ENCODE data around the gene TIMP4. TPM values are rescaled to one million over a fixed set of nuclear protein-coding genes. Genes with fewer than 3 reads are reported as not detected.

The TIMP4 gene
- polyA plus RNA-seq, 1 donor (not counting 4 experiments of a cell fraction or from before 2014, with no cell fraction given), result 0.07 TPM

DNA sequence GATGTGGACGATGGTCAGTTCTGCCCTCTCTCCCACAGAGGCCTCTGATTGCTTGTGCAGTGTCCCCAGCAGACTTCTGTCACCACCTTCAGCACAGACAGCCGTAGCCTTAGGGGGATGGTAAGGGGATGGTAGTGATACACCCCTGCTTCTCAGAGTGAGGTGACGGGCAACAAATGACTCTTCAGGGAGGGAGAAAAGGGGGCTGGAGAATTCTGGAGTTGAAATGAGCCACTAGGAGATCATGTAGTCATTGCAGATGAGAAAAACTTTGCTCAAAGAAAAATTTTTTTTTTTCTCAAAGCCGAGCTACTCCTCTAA, 29.6 kb upstream of the TIMP4 start:
- DNase-seq (ENCODE audit: low read depth, low spot score), result no peak
- Histone ChIP-seq H3K79me2 (ENCODE audit: control insufficient read depth, insufficient read depth, low read length) (no peaks in the 10 kb centered on the region), H2AFZ (ENCODE audit: control insufficient read depth, low read length) (no peak overlapping the region), H3K4me2 (ENCODE audit: control insufficient read depth, extremely low read depth, insufficient read depth, low read depth, low read length) (peak overlapping the region; percentile 33), H3K27me3 (ENCODE audit: control insufficient read depth, extremely low read depth, insufficient read depth, low read length) (no peaks in the 10 kb centered on the region), H3K9ac (ENCODE audit: control insufficient read depth, extremely low read depth, insufficient read depth, low read length) (no peak overlapping the region), H4K20me1 (ENCODE audit: control insufficient read depth, extremely low read depth, insufficient read depth, low read length) (no peaks in the 10 kb centered on the region), H3K9me1 (ENCODE audit: control insufficient read depth, extremely low read depth, insufficient read depth, low read length) (no peaks in the 10 kb centered on the region), H3K4me3 (ENCODE audit: control insufficient read depth in 2 of 3, extremely low read depth in 1 of 3, insufficient read depth in 2 of 3, low read depth in 1 of 3, low read length in 3 of 3) (no peak overlapping the region), H3K36me3 (ENCODE audit: control insufficient read depth in 2 of 2, extremely low read depth in 1 of 2, insufficient read depth in 2 of 2, low read length in 2 of 2) (no peaks in the 10 kb centered on the region), H3K9me3 (ENCODE audit: control insufficient read depth, low read depth, low read length) (no peaks in the 10 kb centered on the region), H3K27ac (ENCODE audit: control insufficient read depth, insufficient read depth, low read length) (no peak overlapping the region), H3K4me1 (ENCODE audit: control insufficient read depth, extremely low read depth, insufficient read depth, low read length) (peaks cover 26% of the 10 kb centered on the region)
- dilution Hi-C loops (cut with MboI; ENCODE audit: extremely low pct_ligation_motif_present, low sequenced_read_pairs), result no loop called here
- no peak for TF ChIP-seq EZH2 (IDR thresholded peaks at IDR 0.05; ENCODE audit: low read length)
- TF ChIP-seq CTCF (optimal IDR thresholded peaks at IDR 0.05 in 1 of 3, IDR thresholded peaks at IDR 0.05 in 1 of 3, conservative IDR thresholded peaks at IDR 0.05 in 1 of 3; ENCODE audit: extremely low read depth in 1 of 3, insufficient read depth in 2 of 3, low read length in 3 of 3), result no peak
- no peak for FAIRE-seq

- no peaks in the 10 kb centered on the region for H3K9me1 ChIP-seq (ENCODE audit: control insufficient read depth, extremely low read depth, insufficient read depth, low read length)
- FAIRE-seq (no peak), DNase-seq (ENCODE audit: low read depth, low spot score) (no peak)
- H3K36me3 ChIP-seq (ENCODE audit: control insufficient read depth in 2 of 2, extremely low read depth in 1 of 2, insufficient read depth in 2 of 2, low read length in 2 of 2), result no peaks in the 10 kb centered on the region
- H4K20me1 ChIP-seq (ENCODE audit: control insufficient read depth, extremely low read depth, insufficient read depth, low read length), result no peaks in the 10 kb centered on the region
- H2AFZ ChIP-seq (ENCODE audit: control insufficient read depth, low read length), result no peak overlapping the region
- no peak overlapping the region for H3K27ac ChIP-seq (ENCODE audit: control insufficient read depth, insufficient read depth, low read length)
- no peak overlapping the region for H3K4me3 ChIP-seq (ENCODE audit: control insufficient read depth in 2 of 3, extremely low read depth in 1 of 3, insufficient read depth in 2 of 3, low read depth in 1 of 3, low read length in 3 of 3)
- H3K4me1 ChIP-seq (ENCODE audit: control insufficient read depth, extremely low read depth, insufficient read depth, low read length), result peaks cover 20% of the 10 kb centered on the region
- dilution Hi-C loops (cut with MboI; ENCODE audit: extremely low pct_ligation_motif_present, low sequenced_read_pairs), result no loop called here
- no peak overlapping the region for H3K4me2 ChIP-seq (ENCODE audit: control insufficient read depth, extremely low read depth, insufficient read depth, low read depth, low read length)
- TF ChIP-seq EZH2 (IDR thresholded peaks at IDR 0.05; ENCODE audit: low read length), result no peak
- no peaks in the 10 kb centered on the region for H3K27me3 ChIP-seq (ENCODE audit: control insufficient read depth, extremely low read depth, insufficient read depth, low read length)
- H3K9me3 ChIP-seq (ENCODE audit: control insufficient read depth, low read depth, low read length), result no peaks in the 10 kb centered on the region
- H3K79me2 ChIP-seq (ENCODE audit: control insufficient read depth, insufficient read depth, low read length), result no peaks in the 10 kb centered on the region
- peak overlapping the region; percentile 11 for H3K9ac ChIP-seq (ENCODE audit: control insufficient read depth, extremely low read depth, insufficient read depth, low read length)
These were observed 29.0 kb upstream of the TIMP4 start for GRCh38 chr3:12187448-12188327.
